GM12874 (cell line): ENCODE data around the gene DENND6B.

Source experiments
- CTCF ChIP-seq: IDR thresholded peaks from 2 replicates; pipeline ENCODE4 v1.5.1; 2011; ENCODE audit warnings: low read depth, mild to moderate bottlenecking, control low read depth, low read length, moderate library complexity; ENCODE audit not compliant: insufficient read depth

Gene DENND6B

GRCh38 chr22:50360578-50360977 lies 33.8 kb upstream of the DENND6B start:
- TF ChIP-seq CTCF = no peak

- no peak for TF ChIP-seq CTCF
These were observed 30.9 kb upstream of the DENND6B start for GRCh38 chr22:50357756-50358155.

GRCh38 chr22:50357222-50357621 lies 30.4 kb upstream of the DENND6B start:
- no peak for TF ChIP-seq CTCF

- no peak for TF ChIP-seq CTCF
These were observed 29.4 kb upstream of the DENND6B start for GRCh38 chr22:50356186-50356585.

- TF ChIP-seq CTCF = no peak
These were observed 21.2 kb upstream of the DENND6B start for GRCh38 chr22:50348058-50348457.

GRCh38 chr22:50347157-50347556 lies 20.3 kb upstream of the DENND6B start:
- no peak for TF ChIP-seq CTCF

- TF ChIP-seq CTCF = no peak
These were observed 19.7 kb upstream of the DENND6B start for GRCh38 chr22:50346470-50346869.

GRCh38 chr22:50343541-50343935 lies 16.7 kb upstream of the DENND6B start:
- no peak for TF ChIP-seq CTCF
